HepG2 (cell line): ENCODE data around the gene KIF26B. TPM values are rescaled to one million over a fixed set of nuclear protein-coding genes. Genes with fewer than 3 reads are reported as not detected.

ENCODE experiments used
- AHDC1 ChIP-seq: sonication (generic); formaldehyde crosslinking; IDR thresholded peaks from 2 replicates; pipeline ENCODE4 v1.5.1; 2020; ENCODE audit warnings: mild to moderate bottlenecking, missing genetic modification reagents, borderline replicate concordance
- ARNT2 ChIP-seq: sonication (generic); formaldehyde crosslinking; IDR thresholded peaks from 2 replicates; pipeline ENCODE4 v1.8.0; 2022; ENCODE audit warnings: mild to moderate bottlenecking, low read depth, missing genetic modification reagents, moderate library complexity
- ELF4 ChIP-seq: sonication (generic); formaldehyde crosslinking; IDR thresholded peaks from 2 replicates; pipeline ENCODE4 v1.5.0; 2020; ENCODE audit warnings: missing genetic modification reagents, mild to moderate bottlenecking, moderate library complexity, borderline replicate concordance
- HDAC6 ChIP-seq: fragments of 200-600 bp; sonication (generic); IDR thresholded peaks from 2 replicates; pipeline ENCODE4 v1.7.0; 2017; ENCODE audit warnings: mild to moderate bottlenecking, antibody characterized with exemption, low read length, low read depth
- HNF1B ChIP-seq: sonication (generic); formaldehyde crosslinking; IDR thresholded peaks from 2 replicates; pipeline ENCODE4 v1.5.1; 2020; ENCODE audit warnings: mild to moderate bottlenecking, moderate library complexity, missing genetic modification reagents
- MED1 ChIP-seq: sonication (generic); formaldehyde crosslinking; IDR thresholded peaks from 2 replicates; pipeline ENCODE4 v1.4.0; 2020; ENCODE audit warnings: missing genetic modification reagents
- MIXL1 ChIP-seq: IDR thresholded peaks from 2 replicates; pipeline ENCODE4 v1.6.1; 2016
- MYPOP ChIP-seq: sonication (generic); formaldehyde crosslinking; IDR thresholded peaks from 2 replicates; pipeline ENCODE4 v1.8.1; 2023; ENCODE audit warnings: mild to moderate bottlenecking, moderate library complexity, missing genetic modification reagents
- POGK ChIP-seq: sonication (generic); formaldehyde crosslinking; conservative IDR thresholded peaks from 2 replicates; pipeline ENCODE4 v1.8.0; 2022; ENCODE audit warnings: mild to moderate bottlenecking, moderate library complexity, missing genetic modification reagents
- SRF ChIP-seq: IDR thresholded peaks from 2 replicates; pipeline ENCODE4 v1.6.1; 2011; ENCODE audit warnings: mild to moderate bottlenecking, low read depth, low read length, moderate library complexity
- ZNF10 ChIP-seq: sonication (generic); formaldehyde crosslinking; IDR thresholded peaks from 2 replicates; pipeline ENCODE4 v1.4.0; 2020; ENCODE audit warnings: mild to moderate bottlenecking, low read depth, missing genetic modification reagents, borderline replicate concordance
- ZNF136 ChIP-seq: sonication (generic); formaldehyde crosslinking; IDR thresholded peaks from 2 replicates; pipeline ENCODE4 v1.8.1; 2022; ENCODE audit warnings: low read depth, mild to moderate bottlenecking, moderate library complexity, missing genetic modification reagents
- ZNF180 ChIP-seq: sonication (generic); formaldehyde crosslinking; IDR thresholded peaks from 2 replicates; pipeline ENCODE4 v1.4.0; 2020; ENCODE audit warnings: low read depth, missing genetic modification reagents, borderline replicate concordance
- ZNF282 ChIP-seq: fragments of 450-650 bp; IDR thresholded peaks from 2 replicates; pipeline ENCODE4 v1.6.1; 2018; ENCODE audit not compliant: partially characterized antibody
- ZNF430 ChIP-seq: sonication (generic); formaldehyde crosslinking; IDR thresholded peaks from 2 replicates; pipeline ENCODE4 v1.9.0; 2021; ENCODE audit warnings: mild to moderate bottlenecking, missing genetic modification reagents
- ZNF670 ChIP-seq: sonication (generic); formaldehyde crosslinking; IDR thresholded peaks from 2 replicates; pipeline ENCODE4 v1.8.0; 2022; ENCODE audit warnings: mild to moderate bottlenecking, missing genetic modification reagents, borderline replicate concordance
- ZNF678 ChIP-seq: sonication (generic); formaldehyde crosslinking; IDR thresholded peaks from 2 replicates; pipeline ENCODE4 v1.4.0; 2020; ENCODE audit warnings: mild to moderate bottlenecking, missing genetic modification reagents
- polyA plus RNA-seq, 8 experiments: library from polyadenylated mRNA; depleted of rRNA in 3 of 8; stranded (reverse) in 7 of 8; unstranded in 1 of 8; fragments of >200 nt; fragmentation: Illumina TruSeq in 4 of 8; extraction: Trizol in 4 of 8; gene quantifications; 2 replicates each; pipeline versions ENCODE4 v1.2.1 to v1.2.3, GENCODE V29; 2011 to 2016; ENCODE audit warnings: low read depth in 4 of 8, missing spikeins in 1 of 8, mixed read lengths in 1 of 8; ENCODE audit not compliant: insufficient read depth in 1 of 8
- total RNA-seq, 5 experiments: library from RNA; depleted of rRNA; stranded (reverse); fragments of >200 nt; fragmentation: Illumina TruSeq; extraction: Trizol; gene quantifications; 2 replicates each; pipeline ENCODE4 v1.2.3, GENCODE V29; 2016; ENCODE audit warnings: low read depth in 1 of 5
- TF ChIP-seq, protein P1 (sequence below): IDR thresholded peaks from 2 replicates; pipeline ENCODE4 v1.6.1; 2016

The KIF26B gene
- total and polyA plus RNA-seq, 2 of the 13 experiments (the other 11 are each of a cell fraction or from before 2014, with no cell fraction given): 0.08 to 0.09 TPM

DNA sequence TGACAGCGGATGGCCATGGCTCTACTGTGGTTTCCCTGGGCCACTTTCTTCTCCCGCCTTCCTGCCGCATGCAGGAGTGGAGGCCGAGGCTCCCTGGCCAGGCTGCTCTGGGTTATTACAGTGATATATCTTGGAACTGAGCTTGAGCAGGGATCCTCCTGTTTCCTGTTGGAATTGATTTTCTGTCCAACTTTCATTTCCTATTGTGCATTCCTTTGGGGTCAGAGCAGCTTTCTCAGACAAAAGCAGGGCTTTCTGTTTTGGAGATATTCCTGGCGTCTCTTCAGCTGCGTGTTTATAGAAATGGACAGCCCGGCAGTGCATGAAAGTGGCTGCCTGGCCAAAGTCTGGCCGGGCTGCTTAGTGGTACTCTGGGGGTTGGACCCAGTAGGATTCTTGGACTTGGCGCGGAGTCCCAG is 146.4 kb downstream of the KIF26B start (continued):
- no peak; the same call in 1 of the 2 replicates for TF ChIP-seq AHDC1 (CRISPR knock-in tag)
- TF ChIP-seq ARNT2 (CRISPR knock-in tag): no peak
- no peak for TF ChIP-seq ZNF282
- no peak for TF ChIP-seq ZNF430 (CRISPR knock-in tag)
- TF ChIP-seq ZNF678 (CRISPR knock-in tag): no peak
- TF ChIP-seq ZNF10 (CRISPR knock-in tag): no peak
- no peak for TF ChIP-seq ZNF670
- no peak for TF ChIP-seq ELF4 (CRISPR knock-in tag)
- no peak for TF ChIP-seq ZNF136 (CRISPR knock-in tag)
- no peak for TF ChIP-seq MYPOP
- TF ChIP-seq MIXL1 (CRISPR knock-in tag): 0 out of 2 replicates have a peak, but pooled peaks have one; percentile 15
- TF ChIP-seq, protein P1, sequence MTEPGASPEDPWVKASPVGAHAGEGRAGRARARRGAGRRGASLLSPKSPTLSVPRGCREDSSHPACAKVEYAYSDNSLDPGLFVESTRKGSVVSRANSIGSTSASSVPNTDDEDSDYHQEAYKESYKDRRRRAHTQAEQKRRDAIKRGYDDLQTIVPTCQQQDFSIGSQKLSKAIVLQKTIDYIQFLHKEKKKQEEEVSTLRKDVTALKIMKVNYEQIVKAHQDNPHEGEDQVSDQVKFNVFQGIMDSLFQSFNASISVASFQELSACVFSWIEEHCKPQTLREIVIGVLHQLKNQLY (CRISPR knock-in tag): no peak
- TF ChIP-seq MED1 (CRISPR knock-in tag): no peak
- no peak for TF ChIP-seq HDAC6
- no peak for TF ChIP-seq HNF1B (CRISPR knock-in tag)
- TF ChIP-seq SRF: no peak
- no peak for TF ChIP-seq POGK (CRISPR knock-in tag)
- no peak for TF ChIP-seq ZNF180 (CRISPR knock-in tag)
